ENCODE measurements around the gene KRTAP12-1.
A peak's percentile ranks its signal among the peaks of the same experiment; 100 is the strongest.
"Not testable (repeated sequence)": the region's sequence is repeated elsewhere in the genome, so short reads cannot be mapped to it uniquely, and the experiment has no call there.

The KRTAP12-1 gene

GRCh38 chr21:44650265-44650972, 31.5 kb downstream of the KRTAP12-1 start:
- Histone ChIP-seq H3K9me3 (ENCODE audit: low read depth, low read length) (no peaks in the 10 kb centered on the region; the same call in 1 of the 2 replicates), H3K9ac (ENCODE audit: insufficient read length) (no peak overlapping the region), H3K36me3 (ENCODE audit: insufficient read depth, low read length) (no peaks in the 10 kb centered on the region; the same call in 1 of the 2 replicates), H3K4me3 (no peak overlapping the region), H3K27ac (no peak overlapping the region)
- TF ChIP-seq POLR2AphosphoS5 (IDR thresholded peaks at IDR 0.05; ENCODE audit: borderline replicate concordance, low read depth, low read length) (no peak), FOXP2 (optimal IDR thresholded peaks at IDR 0.05; ENCODE audit: control extremely low read depth, extremely low read length, insufficient read depth) (no peak), EZH2 (IDR thresholded peaks at IDR 0.05) (no peak)
- no peak for DNase-seq (ENCODE audit: low read depth, low spot score)

GRCh38 chr21:44649521-44650100, 32.4 kb downstream of the KRTAP12-1 start:
- Histone ChIP-seq H3K9me3 (ENCODE audit: low read depth, low read length) (peaks cover 2% of the 10 kb centered on the region; the same call in 1 of the 2 replicates), H3K27ac (no peak overlapping the region), H3K4me3 (no peak overlapping the region), H3K9ac (ENCODE audit: insufficient read length) (no peak overlapping the region), H3K36me3 (ENCODE audit: insufficient read depth, low read length) (peaks cover 3% of the 10 kb centered on the region)
- no peak for DNase-seq (ENCODE audit: low read depth, low spot score)
- TF ChIP-seq EZH2 (IDR thresholded peaks at IDR 0.05) (no peak), FOXP2 (optimal IDR thresholded peaks at IDR 0.05; ENCODE audit: control extremely low read depth, extremely low read length, insufficient read depth) (no peak), POLR2AphosphoS5 (IDR thresholded peaks at IDR 0.05; ENCODE audit: borderline replicate concordance, low read depth, low read length) (no peak)

- no peak for DNase-seq (ENCODE audit: low read depth, low spot score)
Observed at GRCh38 chr21:44648557-44649311, 33.2 kb downstream of the KRTAP12-1 start.

GRCh38 chr21:44647222-44647552, 34.8 kb downstream of the KRTAP12-1 start:
- no peak overlapping the region for H3K4me3 ChIP-seq
- peaks cover 10% of the 10 kb centered on the region for H3K36me3 ChIP-seq (ENCODE audit: insufficient read depth, low read length)
- TF ChIP-seq FOXP2 (optimal IDR thresholded peaks at IDR 0.05; ENCODE audit: control extremely low read depth, extremely low read length, insufficient read depth) (no peak), POLR2AphosphoS5 (IDR thresholded peaks at IDR 0.05; ENCODE audit: borderline replicate concordance, low read depth, low read length) (no peak), EZH2 (IDR thresholded peaks at IDR 0.05) (no peak)
- H3K9ac ChIP-seq (ENCODE audit: insufficient read length) = no peak overlapping the region
- DNase-seq (ENCODE audit: low read depth, low spot score) = no peak
- peak overlapping the region; percentile 64; the same call in 1 of the 2 replicates for H3K27ac ChIP-seq
- peaks cover 6% of the 10 kb centered on the region; the same call in 1 of the 2 replicates for H3K9me3 ChIP-seq (ENCODE audit: low read depth, low read length)

More at GRCh38 chr21:44648557-44649311, 33.2 kb downstream of the KRTAP12-1 start:
- H3K4me3 ChIP-seq = no peak overlapping the region
- H3K36me3 ChIP-seq (ENCODE audit: insufficient read depth, low read length) = peaks cover 10% of the 10 kb centered on the region
- no peak overlapping the region for H3K9ac ChIP-seq (ENCODE audit: insufficient read length)
- TF ChIP-seq POLR2AphosphoS5 (IDR thresholded peaks at IDR 0.05; ENCODE audit: borderline replicate concordance, low read depth, low read length) = no peak
- no peak for TF ChIP-seq FOXP2 (optimal IDR thresholded peaks at IDR 0.05; ENCODE audit: control extremely low read depth, extremely low read length, insufficient read depth)
- TF ChIP-seq EZH2 (IDR thresholded peaks at IDR 0.05) = no peak
- H3K27ac ChIP-seq = no peak overlapping the region
- H3K9me3 ChIP-seq (ENCODE audit: low read depth, low read length) = peaks cover 6% of the 10 kb centered on the region; the same call in 1 of the 2 replicates

GRCh38 chr21:44646366-44647221, 35.4 kb downstream of the KRTAP12-1 start, which contains the start of gene KRTAP10-11:
Gene KRTAP10-11, plus strand, starts transcription at chr21:44646414. Its CDS starts 45 bp downstream, at chr21:44646459.
- H3K36me3 ChIP-seq (ENCODE audit: insufficient read depth, low read length); H3K9me3 ChIP-seq (ENCODE audit: low read depth, low read length); H3K4me3 ChIP-seq; DNase-seq (ENCODE audit: low read depth, low spot score); H3K9ac ChIP-seq (ENCODE audit: insufficient read length): not testable (repeated sequence)
- H3K27ac ChIP-seq = peak within 1 kb of the TSS; percentile 64; the same call in 1 of the 2 replicates

- Histone ChIP-seq H3K36me3 (ENCODE audit: insufficient read depth, low read length) (peaks cover 10% of the 10 kb centered on the region), H3K9ac (ENCODE audit: insufficient read length) (no peak overlapping the region), H3K27ac (no peak overlapping the region), H3K9me3 (ENCODE audit: low read depth, low read length) (peaks cover 6% of the 10 kb centered on the region; the same call in 1 of the 2 replicates), H3K4me3 (no peak overlapping the region)
- TF ChIP-seq POLR2AphosphoS5 (IDR thresholded peaks at IDR 0.05; ENCODE audit: borderline replicate concordance, low read depth, low read length) (no peak), FOXP2 (optimal IDR thresholded peaks at IDR 0.05; ENCODE audit: control extremely low read depth, extremely low read length, insufficient read depth) (no peak), EZH2 (IDR thresholded peaks at IDR 0.05) (no peak)
- DNase-seq (ENCODE audit: low read depth, low spot score) = no peak
Observed at GRCh38 chr21:44644878-44645277, 37.1 kb downstream of the KRTAP12-1 start.

- H3K4me3 ChIP-seq = no peak overlapping the region
- no peak overlapping the region for H3K27ac ChIP-seq
- DNase-seq (ENCODE audit: low read depth, low spot score) = no peak
- H3K9ac ChIP-seq (ENCODE audit: insufficient read length) = no peak overlapping the region
- H3K36me3 ChIP-seq (ENCODE audit: insufficient read depth, low read length) = peaks cover 10% of the 10 kb centered on the region
- TF ChIP-seq EZH2 (IDR thresholded peaks at IDR 0.05) (no peak), POLR2AphosphoS5 (IDR thresholded peaks at IDR 0.05; ENCODE audit: borderline replicate concordance, low read depth, low read length) (no peak), FOXP2 (optimal IDR thresholded peaks at IDR 0.05; ENCODE audit: control extremely low read depth, extremely low read length, insufficient read depth) (no peak)
- H3K9me3 ChIP-seq (ENCODE audit: low read depth, low read length) = peaks cover 6% of the 10 kb centered on the region; the same call in 1 of the 2 replicates
Observed at GRCh38 chr21:44643741-44644310, 38.1 kb downstream of the KRTAP12-1 start.
